ENCODE results near the gene CRACDL. TPM values are rescaled to one million over a fixed set of nuclear protein-coding genes. Genes with fewer than 3 reads are reported as not detected.

The CRACDL gene
- total RNA-seq, 1 experiment from 2014 or later = 1.1 TPM

DNA sequence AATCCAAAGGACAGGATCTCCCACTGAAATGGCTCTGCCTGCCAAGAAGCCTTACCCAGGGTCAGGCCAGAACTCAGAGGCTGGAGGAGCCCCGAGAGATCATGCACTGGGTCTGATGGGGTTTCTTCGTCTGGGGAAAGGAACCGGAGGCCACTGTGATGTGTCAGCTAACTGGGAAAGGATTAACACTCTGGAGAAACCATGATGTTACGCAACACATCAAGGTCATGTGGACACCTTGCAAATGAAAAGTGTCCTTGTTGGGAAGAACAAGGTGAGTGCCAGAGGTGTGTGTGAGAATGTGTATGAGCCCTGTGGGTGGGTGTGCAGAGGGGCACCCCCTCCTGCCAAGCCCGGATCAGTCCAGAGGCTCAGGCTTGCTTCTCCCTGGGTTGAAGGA, 86.9 kb downstream of the CRACDL start:
- no peaks in the 10 kb centered on the region for H3K4me1 ChIP-seq
- Mint-ChIP-seq H3K4me1 (ENCODE audit: low read depth, unreplicated experiment) (no peaks in the 10 kb centered on the region), H3K4me3 (ENCODE audit: unreplicated experiment) (no peak overlapping the region), H3K9me3 (ENCODE audit: unreplicated experiment) (no peaks in the 10 kb centered on the region), H3K27ac (ENCODE audit: unreplicated experiment) (no peak overlapping the region), H3K36me3 (ENCODE audit: insufficient read depth, unreplicated experiment) (no peaks in the 10 kb centered on the region), H3K27me3 (ENCODE audit: insufficient read depth, unreplicated experiment) (peaks cover 2% of the 10 kb centered on the region)
- H3K36me3 ChIP-seq (ENCODE audit: control insufficient read depth, insufficient read depth, low read length) = no peaks in the 10 kb centered on the region
- TF ChIP-seq, protein P1, sequence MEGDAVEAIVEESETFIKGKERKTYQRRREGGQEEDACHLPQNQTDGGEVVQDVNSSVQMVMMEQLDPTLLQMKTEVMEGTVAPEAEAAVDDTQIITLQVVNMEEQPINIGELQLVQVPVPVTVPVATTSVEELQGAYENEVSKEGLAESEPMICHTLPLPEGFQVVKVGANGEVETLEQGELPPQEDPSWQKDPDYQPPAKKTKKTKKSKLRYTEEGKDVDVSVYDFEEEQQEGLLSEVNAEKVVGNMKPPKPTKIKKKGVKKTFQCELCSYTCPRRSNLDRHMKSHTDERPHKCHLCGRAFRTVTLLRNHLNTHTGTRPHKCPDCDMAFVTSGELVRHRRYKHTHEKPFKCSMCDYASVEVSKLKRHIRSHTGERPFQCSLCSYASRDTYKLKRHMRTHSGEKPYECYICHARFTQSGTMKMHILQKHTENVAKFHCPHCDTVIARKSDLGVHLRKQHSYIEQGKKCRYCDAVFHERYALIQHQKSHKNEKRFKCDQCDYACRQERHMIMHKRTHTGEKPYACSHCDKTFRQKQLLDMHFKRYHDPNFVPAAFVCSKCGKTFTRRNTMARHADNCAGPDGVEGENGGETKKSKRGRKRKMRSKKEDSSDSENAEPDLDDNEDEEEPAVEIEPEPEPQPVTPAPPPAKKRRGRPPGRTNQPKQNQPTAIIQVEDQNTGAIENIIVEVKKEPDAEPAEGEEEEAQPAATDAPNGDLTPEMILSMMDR (IDR thresholded peaks at IDR 0.05; ENCODE audit: insufficient read depth in 1 of 2, low read depth in 1 of 2, low read length in 1 of 2, severe bottlenecking in 1 of 2, unreplicated experiment in 1 of 2) = no peak
- H3K4me3 ChIP-seq (ENCODE audit: low read depth, low read length) = no peak overlapping the region
- no peaks in the 10 kb centered on the region for H3K27me3 ChIP-seq (replicated peaks; ENCODE audit: control insufficient read depth, insufficient read depth, low read length)
- intact Hi-C loops (cut with micrococcal nuclease; ENCODE audit: unreplicated experiment) = no loop called here
- CTCF ChIA-PET = no interaction called here
- POLR2A ChIA-PET = no interaction called here
- no peak for DNase-seq
- no peaks in the 10 kb centered on the region for H3K9me3 ChIP-seq
- no TSS peak for BruUV-seq (replicated peaks)

DNA sequence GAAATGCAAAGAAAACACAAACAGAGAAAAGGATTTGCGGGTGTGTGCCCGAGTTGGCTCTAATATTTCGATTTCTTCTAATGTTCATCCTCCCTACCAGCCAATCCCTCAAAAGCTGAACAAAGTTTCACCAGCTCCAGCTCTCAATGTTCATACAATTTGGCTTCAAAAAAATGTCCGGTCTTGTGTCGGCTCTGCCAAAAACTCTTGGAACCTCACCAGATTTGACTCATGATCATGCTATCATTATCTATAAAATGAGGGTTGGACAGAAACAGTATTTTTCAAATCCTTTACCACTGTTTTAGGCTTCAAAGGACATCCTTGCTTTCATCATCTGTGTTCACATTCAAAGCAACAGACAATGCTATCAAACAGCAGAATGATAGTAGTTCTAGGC, 88.2 kb downstream of the CRACDL start:
- H3K36me3 Mint-ChIP-seq (ENCODE audit: insufficient read depth, unreplicated experiment) = no peaks in the 10 kb centered on the region
- no peaks in the 10 kb centered on the region for H3K4me1 Mint-ChIP-seq (ENCODE audit: low read depth, unreplicated experiment)

DNA sequence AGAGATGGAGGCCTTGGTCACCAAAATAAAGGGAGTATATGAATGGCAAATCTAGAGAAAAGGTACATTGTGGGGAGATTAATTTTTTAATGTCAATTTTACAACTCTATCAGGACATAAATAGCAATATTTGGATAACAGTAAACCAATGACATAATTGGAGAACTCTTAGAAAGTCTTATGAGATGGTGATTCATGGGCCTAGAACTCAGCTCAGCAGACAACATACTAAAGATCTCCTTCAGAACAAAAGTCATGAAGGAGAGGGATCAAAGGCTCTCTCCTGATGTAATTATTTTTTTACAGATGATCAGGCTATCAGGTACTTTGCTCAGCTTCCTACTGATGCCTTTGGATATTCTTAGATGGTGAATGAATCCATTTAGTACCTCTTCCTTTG, 90.0 kb downstream of the CRACDL start:
- Mint-ChIP-seq H3K9me3 (ENCODE audit: unreplicated experiment) (no peaks in the 10 kb centered on the region), H3K4me3 (ENCODE audit: unreplicated experiment) (no peak overlapping the region), H3K27me3 (ENCODE audit: insufficient read depth, unreplicated experiment) (no peaks in the 10 kb centered on the region), H3K36me3 (ENCODE audit: insufficient read depth, unreplicated experiment) (no peaks in the 10 kb centered on the region), H3K4me1 (ENCODE audit: low read depth, unreplicated experiment) (no peaks in the 10 kb centered on the region), H3K27ac (ENCODE audit: unreplicated experiment) (no peak overlapping the region)
- Histone ChIP-seq H3K9me3 (no peaks in the 10 kb centered on the region), H3K4me3 (ENCODE audit: low read depth, low read length) (no peak overlapping the region), H3K4me1 (no peaks in the 10 kb centered on the region), H3K36me3 (ENCODE audit: control insufficient read depth, insufficient read depth, low read length) (no peaks in the 10 kb centered on the region), H3K27me3 (replicated peaks; ENCODE audit: control insufficient read depth, insufficient read depth, low read length) (no peaks in the 10 kb centered on the region)
- ChIA-PET POLR2A (no interaction called here), CTCF (interaction anchor here (0.5 kb wide), 1 partner anchor 243 kb away, joined by 3 read pairs; no protein-coding TSS in a partner anchor)
- TF ChIP-seq, protein P1 (IDR thresholded peaks at IDR 0.05; ENCODE audit: insufficient read depth in 1 of 2, low read depth in 1 of 2, low read length in 1 of 2, severe bottlenecking in 1 of 2, unreplicated experiment in 1 of 2) = no peak
- no TSS peak for BruUV-seq (replicated peaks)
- intact Hi-C loops (cut with micrococcal nuclease; ENCODE audit: unreplicated experiment) = no loop called here
- DNase-seq = no peak

More for the DNA sequence above, 88.2 kb downstream of the CRACDL start:
- intact Hi-C loops (cut with micrococcal nuclease; ENCODE audit: unreplicated experiment) = no loop called here
- H3K9me3 Mint-ChIP-seq (ENCODE audit: unreplicated experiment) = no peaks in the 10 kb centered on the region
- Histone ChIP-seq H3K36me3 (ENCODE audit: control insufficient read depth, insufficient read depth, low read length) (no peaks in the 10 kb centered on the region), H3K4me3 (ENCODE audit: low read depth, low read length) (no peak overlapping the region), H3K4me1 (no peaks in the 10 kb centered on the region), H3K9me3 (no peaks in the 10 kb centered on the region), H3K27me3 (replicated peaks; ENCODE audit: control insufficient read depth, insufficient read depth, low read length) (no peaks in the 10 kb centered on the region)
- H3K27ac Mint-ChIP-seq (ENCODE audit: unreplicated experiment) = no peak overlapping the region
- DNase-seq = no peak
- CTCF ChIA-PET = no interaction called here
- TF ChIP-seq, protein P1 (IDR thresholded peaks at IDR 0.05; ENCODE audit: insufficient read depth in 1 of 2, low read depth in 1 of 2, low read length in 1 of 2, severe bottlenecking in 1 of 2, unreplicated experiment in 1 of 2) = no peak
- H3K4me3 Mint-ChIP-seq (ENCODE audit: unreplicated experiment) = no peak overlapping the region
- POLR2A ChIA-PET = no interaction called here
- H3K27me3 Mint-ChIP-seq (ENCODE audit: insufficient read depth, unreplicated experiment) = peaks cover 2% of the 10 kb centered on the region
- BruUV-seq (replicated peaks) = no TSS peak
